HG03039 (cell line): ENCODE results near the gene LY6G5B.

Experiments
- ATAC-seq: cut with Tn5 transposase; IDR thresholded peaks from one replicate; pipeline ENCODE4 v1.9.1; 2021; ENCODE audit warnings: mild to moderate bottlenecking, moderate library complexity; ENCODE audit not compliant: unreplicated experiment

The LY6G5B gene

DNA sequence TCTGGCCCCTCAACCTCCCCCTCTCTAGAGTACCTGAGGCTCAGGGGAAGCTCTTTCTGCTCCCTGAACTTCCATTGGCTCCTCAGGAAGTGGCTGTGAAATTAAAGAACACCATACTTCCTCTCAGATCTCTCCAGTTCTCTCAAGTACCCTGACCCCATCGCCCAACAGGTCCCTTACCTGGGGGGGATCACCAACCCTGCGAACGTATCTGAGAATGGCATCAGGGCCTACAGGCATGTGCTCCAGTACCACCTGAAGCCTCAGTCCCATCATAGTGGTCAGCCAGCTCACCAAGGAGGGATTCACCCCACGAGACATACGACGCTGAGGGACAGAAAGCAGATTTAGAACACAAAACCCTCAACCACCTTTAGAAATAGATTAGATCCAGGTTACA, 29.2 kb upstream of the LY6G5B start:
- no peak for ATAC-seq

DNA sequence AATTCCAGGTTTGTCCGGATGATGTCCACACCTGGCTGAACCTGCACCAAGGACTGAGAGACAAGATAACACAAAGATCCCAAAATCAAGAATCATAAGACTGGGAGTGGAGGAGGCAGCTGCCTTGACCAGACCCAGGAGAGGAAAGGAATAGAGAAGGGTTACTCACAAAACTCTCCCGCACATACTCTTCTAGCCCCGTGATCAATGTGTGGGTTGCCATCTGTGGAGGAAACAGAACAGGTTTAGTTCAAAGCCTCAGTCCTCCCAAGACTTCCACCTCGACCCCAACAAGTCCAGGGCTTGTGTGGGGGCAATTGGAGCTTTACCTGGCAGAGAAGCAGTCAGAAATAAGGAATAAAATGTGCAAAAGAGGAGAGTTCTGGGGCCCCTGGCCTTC, 28.4 kb upstream of the LY6G5B start:
- no peak for ATAC-seq

DNA sequence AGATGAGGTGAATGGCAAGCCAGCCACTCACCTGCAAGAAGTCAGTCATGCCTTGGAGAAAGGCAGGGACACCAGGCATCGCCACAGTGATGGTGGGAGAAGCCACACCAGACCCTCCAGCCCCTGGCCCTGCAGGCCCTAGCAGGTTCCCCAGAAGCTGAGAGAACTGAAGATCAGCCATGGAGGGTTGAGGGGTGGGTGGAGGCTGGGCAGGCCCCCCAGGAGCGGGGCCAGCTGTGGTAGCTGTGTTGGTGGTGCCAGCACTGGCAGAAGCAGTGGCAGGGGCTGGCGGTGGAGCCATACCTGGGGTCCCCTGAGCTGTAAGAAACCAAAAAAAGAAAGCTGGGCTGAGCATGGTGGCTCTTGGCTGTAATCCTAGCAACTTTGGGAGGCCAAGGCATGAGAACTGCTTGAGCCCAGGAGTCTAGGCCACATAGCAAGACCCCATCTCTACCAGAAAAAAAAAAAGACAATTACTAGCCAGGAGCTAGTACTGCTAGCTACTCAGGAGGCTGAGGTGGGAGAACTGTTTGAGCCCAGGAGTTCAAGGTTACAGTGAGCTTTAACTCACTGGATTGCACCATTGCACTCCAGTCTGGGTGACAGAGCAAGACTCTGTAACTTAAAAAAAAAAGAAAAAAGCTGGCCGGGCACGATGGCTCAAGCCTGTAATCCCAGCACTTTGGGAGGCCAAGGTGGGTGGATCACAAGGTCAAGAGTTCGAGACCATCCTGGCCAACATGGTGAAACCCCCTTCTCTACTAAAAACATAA, 26.8 kb upstream of the LY6G5B start:
- no peak for ATAC-seq

DNA sequence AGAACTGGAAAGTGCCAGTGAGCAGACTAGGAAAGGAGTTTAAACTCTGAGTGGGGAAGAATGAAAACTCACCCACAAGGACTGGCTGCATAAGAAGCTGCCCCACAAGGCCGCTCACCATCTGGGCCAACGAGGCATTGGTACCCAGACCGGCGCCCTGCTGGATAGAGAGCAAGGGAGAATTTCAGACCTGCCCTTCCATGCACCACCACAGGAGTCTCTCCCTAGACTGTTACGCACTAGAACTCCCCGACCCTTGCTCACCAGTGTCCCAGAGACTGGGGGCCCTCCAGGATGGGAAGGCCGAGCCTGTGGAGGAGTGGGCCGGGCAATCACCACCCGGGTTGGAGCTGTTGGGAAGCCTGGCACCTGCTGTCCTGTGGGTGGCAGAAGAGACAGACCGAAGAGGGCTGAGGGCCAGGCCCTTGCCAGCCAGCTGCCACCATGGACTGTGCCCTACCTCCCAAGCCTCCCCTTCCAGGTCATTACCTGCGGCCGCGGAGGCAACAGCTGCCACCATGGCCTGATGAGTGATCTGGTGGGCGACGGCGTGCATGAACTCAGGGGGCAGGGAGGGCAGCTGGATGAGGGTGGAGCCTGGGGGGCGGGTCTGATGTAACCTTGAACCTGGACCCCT, 25.8 kb upstream of the LY6G5B start:
- ATAC-seq: no peak

DNA sequence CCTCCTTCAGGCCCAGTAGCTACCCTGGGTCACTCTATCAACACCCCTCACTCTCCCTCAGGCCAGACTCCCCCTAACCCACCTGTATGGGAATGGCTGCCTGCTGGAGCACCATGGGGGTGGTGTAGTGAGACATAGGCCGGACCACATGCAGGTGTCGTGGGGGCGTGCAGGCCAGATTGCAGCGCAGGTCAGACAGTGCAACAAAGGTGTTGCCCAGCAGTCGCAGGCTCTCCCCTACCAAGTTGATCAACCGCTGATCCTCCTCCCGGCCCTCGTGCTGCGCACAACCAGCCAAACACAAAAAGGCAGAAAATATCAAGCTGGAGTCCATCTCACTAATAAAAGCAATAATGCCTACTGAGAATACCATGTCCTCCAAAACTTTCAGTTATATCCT, 24.5 kb upstream of the LY6G5B start:
- no peak for ATAC-seq

DNA sequence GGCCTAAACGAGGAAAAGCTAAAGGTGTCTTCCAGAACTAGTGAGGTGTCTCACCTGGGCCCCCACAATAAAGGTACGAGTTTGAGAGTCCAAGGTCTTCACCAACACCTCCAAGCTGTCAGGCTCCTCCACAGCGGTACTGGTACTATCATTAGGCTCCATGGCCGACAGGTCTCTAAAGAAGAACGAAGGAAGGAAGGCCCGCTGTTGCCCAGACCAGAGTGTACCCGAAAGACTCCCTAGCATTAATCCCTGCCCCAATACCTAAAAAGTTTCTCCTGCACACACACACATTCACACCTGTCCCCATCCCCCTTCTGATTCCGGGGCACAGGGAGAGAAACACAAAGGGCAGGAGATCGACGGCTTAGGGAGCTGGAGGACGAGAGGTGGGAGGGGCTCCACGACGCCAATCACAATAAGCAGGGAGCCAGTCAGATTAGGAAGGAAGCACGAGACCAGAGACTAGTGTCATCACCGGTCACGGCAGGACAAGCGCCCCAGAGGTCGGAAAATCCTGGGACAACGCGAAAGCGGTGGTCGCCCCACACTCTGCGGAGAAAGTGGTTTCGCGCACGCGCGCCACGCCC, 18.1 kb upstream of the LY6G5B start:
- peak; percentile 25 for ATAC-seq

DNA sequence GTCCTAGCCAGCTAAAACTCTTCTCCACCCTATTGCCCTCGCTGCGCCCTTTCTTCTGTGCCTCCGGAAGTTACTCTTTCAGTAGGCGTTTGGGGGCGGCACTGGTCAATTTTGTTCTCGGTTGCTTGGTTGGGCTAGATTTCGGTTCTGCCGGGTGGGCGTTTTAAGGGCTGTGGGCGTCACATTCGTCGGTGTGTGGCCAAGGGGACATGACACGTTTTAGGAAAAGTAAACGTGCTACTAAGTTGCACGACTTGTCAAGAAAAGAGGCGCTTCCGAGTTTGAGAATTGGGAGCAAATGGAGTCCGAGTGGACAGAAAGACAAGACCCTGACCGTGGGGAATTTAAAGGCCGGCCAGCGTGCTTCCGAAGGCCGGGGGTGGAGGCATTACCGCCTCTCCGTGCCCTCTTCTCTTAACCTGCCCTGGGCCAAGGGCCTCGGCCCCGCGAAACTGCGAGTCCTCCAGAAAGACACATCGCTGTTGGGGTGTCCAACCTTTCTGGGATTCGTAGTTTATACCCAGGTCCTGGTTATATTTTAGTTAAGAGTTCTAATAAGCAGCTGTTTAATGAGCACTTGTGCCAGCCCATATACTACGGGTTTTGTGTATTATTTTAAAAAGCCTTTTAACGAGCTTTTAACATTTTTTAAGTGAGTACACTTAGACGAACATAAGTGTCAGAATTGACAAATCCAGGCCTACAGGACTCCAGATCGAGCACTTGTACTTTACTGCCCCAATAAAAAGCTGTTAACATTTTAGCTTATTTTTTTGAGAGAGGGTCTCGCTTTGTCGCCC, 16.7 kb upstream of the LY6G5B start:
- ATAC-seq: peak; percentile 40

DNA sequence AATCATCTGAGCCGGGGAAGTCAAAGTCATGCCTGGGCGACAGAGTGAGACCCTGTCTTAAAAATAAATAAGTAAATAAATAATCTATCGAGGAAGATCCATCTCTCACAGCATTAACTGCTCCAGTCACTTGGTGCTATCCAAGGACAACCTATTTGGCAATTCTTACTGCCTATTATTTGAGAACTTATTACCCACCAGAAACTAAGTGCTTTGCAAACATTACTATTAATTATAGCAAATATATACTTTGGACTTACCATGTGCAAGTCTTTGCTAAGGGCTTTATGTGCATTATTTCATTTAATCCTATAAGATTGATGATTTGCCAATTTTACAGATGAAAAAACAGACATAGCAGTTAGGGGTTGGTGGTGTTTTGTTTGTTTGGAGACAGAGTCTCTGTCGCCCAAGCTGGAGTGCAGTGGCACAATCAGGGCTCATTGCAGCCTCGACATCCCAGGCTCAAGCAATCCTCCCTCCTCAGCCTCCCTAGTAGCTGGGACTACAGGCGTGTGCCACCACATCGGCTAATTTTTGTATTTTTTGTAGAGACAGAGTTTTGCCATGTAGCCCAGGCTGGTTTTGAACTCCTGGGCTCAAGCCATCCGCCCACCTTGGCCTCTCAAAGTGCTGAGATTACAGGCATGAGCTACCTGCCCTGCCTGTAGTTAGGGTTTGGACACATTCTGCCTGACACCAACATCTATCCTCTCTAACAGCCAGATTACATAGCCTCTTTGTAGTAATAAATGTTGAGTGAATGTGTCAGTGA, 15.0 kb upstream of the LY6G5B start:
- no peak for ATAC-seq

DNA sequence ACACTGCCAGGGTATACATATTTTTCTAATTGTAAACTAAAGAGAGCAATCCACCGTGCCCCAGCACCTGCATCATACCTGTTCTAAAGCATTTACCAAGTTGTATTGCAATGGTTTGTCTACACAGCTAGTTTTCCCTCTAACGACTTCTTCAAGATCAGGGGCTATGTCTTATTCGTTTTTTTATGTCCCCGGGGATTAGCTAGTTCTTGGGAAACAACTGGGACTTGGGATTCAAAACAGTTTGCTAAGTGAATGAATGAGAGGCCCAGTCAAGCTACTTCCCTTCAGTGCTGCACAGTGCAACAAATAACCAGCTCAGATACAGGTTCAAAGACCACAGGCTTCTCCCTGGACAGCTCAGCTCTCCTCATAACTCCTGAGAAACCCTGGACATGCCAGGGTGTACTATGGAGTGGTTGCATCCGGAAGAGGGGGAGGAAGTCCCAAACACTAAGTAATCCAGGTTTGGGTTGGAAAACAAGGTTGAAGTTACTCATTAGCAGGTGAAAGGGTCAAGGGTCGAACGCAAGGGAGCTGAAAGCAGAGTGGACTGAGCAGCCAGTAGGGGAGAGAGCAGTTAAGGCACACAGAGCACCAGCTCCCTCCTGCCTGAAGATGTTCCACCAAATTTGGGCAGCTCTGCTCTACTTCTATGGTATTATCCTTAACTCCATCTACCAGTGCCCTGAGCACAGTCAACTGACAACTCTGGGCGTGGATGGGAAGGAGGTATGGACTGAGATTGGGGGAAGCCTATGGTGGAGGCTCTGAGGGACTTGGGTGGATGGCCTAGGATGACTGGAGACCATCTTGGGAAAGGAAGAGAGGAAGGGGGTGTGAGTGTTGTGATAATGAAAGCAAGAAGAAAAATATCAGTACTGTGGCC, 14.2 kb upstream of the LY6G5B start, which contains the start of gene APOM:
TSS of gene APOM (plus strand) at position 546 of the 889 bp plus-strand sequence. CDS start at position 619, 73 bp downstream.
- no peak for ATAC-seq

DNA sequence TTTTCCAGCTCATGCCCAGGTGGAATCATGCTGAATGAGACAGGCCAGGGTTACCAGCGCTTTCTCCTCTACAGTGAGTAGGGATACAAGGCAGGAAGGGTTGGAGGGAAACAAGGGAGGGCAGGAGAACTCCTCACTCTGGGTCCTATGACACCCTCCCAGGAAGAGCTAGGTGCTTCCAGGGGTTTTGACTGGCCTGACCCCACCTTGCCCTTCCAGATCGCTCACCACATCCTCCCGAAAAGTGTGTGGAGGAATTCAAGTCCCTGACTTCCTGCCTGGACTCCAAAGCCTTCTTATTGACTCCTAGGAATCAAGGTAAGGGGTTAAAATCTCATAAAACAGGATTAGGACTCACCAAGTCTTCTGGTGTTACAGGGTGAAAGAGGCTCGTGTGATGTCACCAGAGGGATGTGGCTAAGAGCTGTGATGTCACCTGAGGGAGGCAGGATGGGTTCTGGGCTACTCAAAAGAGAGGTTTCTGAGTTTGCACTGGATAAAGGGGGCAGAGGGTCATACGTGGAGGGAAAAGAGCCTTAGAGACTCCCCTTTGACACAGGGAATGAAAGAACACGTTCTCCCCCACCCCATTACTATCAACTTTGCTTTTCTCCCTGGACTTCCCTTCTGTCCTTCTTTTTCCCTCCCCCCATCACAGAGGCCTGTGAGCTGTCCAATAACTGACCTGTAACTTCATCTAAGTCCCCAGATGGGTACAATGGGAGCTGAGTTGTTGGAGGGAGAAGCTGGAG, 12.2 kb upstream of the LY6G5B start:
- ATAC-seq: no peak

DNA sequence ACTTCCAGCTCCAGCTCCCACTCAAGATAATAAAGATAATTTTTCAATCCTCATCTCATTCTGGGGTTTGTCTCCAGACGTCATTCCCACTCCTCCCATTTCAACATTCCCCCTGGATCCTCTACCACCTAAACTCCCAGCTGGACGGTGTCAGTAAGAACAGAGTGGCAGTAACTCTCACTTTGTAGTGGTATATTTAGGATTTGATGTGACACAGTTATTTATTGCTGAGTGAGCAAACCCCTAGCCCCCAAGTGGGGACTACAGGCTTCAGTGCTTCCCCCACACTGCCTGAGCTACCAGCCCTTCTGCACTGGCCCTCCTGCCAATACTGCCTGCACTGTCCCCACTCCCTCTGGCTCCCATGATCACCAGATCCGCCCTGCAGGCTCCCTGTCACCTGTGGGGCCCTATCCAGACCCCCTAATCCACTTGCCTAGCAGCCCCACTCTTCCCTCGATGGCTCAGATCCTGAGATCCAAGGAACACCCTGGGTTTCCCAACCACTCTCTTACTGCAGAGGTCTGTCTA, 11.6 kb upstream of the LY6G5B start:
- no peak for ATAC-seq

DNA sequence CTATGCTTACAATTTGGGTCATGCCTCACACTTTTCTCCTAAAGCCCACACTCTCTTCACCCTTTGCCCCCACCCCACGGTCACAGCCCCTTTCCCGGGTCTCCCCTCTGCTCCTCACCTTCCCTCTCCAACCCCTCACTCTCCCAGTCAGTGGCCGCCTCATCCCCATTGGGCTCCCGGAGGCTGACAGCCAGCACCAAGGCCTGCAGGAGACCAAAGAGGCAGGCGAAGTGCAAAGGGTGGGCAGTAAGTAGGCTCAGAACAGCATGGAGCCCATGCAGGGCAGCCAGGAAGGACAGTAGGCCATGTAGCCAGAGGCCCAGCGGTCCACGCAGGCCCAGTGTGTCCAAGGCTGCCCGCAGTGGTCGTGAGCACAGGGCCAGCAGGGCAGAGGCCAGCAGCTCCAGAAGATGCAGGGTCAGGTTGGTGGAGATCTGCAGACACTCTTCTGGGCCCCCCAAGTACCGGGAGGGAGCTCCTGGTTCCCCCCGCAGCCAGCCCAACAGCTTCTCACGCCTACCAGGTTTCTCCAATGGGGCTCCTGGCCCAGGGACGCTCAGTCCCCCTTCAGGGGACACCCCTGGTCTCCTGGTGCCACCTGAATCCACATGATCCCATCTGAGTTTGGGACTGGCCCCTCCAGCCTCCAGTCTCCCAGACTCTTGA, 10.7 kb upstream of the LY6G5B start:
- ATAC-seq: no peak

DNA sequence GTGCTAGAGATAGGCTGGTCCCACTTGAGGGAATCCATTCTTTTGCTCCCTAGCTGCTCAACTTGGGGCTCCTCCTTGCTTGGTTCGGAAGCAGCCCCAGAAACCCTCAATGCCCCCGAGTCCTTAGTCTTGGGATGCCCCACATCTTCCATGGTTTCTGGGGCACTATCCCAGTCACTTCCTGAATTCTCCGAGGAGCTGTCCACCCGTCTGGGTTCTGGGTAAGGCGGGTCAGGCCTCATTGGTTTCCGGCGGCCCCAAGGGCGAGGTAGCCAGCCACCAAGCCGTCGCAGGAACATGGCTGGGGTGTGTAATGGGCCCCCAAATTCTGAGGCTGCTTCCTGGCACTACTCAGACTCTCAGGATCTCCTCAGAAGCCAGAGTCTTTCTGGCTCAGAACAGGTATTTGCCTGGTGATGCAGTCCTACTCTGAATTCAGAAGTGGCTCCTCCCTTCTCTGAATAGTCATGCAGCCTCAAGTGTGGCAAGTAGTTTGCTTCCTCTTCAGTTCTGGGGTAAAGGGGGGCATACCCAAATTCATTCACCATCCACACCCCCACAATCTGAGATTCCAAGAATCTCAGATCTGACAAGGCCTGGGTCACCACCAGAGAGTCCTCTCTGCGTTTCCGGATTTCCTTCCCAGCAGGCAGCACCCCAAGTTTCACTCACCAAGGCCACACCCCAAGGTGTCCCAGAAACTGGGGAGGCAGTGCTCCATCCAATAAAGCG, 10.0 kb upstream of the LY6G5B start:
- no peak for ATAC-seq

DNA sequence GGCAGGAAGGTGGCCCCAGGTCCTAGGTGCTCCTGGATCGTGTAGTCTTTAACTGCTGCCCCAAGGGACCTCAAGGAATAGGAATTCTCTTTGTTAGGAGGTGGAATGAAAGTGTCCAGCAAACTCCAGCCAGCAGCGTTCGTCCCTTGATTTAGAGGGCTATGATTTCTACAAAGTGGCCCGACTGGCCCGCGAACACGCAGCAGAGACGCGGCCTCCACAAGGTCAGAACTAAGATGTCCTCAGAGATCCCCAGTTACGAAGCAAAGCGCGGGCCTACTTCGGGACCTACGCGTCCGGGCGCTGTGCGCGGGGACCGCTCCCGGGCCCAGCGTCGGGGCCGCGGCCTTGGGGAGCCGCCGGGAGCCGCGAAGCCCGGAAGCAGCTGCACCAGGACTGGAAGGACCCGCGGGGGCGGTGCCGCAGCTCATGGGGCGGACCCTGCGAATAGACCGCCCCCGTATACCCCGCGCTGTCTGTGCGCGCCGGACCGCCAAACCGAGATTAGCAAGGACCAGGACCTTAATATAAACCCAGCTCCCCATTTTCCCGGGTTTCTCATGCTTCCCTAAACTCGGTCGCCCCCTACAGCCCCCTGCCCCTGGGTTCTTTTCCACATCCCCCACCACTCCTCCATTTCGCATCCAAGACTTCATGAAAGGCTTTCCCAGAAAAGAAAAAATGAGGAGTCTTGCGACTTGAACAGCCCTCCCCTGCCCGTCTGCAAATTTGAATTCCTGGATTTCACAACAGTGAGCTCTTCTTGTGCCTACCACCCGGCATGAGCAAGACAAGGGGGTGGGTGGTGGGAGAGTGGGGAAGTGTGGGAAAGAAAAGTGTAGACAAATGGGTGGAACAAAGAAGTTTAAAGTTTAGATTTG, 9.2 kb upstream of the LY6G5B start, which contains the start of gene C6orf47:
TSS of gene C6orf47 (minus strand) at position 398 of the 881 bp plus-strand sequence. CDS start 831 bp downstream, outside the sequence.
- peak; percentile 40 for ATAC-seq

DNA sequence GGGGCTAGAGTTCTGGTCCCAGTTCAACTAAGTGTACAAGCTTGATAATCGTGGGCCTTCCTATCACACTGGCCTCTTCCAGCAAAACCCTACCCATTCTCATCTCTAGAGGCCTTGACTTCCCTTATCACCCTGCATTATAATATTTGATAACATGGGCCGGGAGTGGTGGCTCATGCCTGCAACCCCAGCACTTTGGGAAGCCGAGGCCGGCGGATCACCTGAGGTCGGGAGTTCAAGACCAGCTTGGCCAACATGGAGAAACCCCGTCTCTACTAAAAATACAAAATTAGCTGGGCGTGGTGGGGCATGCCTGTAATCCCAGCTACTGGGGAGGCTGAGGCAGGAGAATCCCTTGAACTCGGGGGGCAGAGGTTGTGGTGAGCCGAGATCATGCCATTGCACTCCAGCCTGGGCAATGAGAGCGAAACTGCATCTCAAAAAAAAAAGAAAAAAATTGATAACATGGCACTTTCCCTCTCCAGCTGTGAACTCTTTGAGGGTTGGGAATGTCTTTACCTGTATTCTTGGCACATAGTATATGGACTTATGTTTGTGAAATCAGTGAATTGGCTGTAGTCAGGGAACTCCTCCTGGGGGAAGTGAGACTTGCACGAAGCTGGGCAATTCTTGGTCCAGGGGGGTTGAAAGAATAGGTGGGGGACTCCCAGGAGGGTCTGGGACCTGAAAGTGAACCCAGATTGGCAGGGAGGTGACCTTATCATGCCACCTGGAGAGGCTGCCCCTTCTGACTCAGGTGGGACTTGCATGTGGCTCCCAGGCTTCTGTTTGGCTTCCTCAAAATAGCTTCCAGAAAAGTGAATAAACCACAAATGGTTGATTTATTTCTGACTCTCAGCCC, 8.3 kb upstream of the LY6G5B start:
- no peak for ATAC-seq
